Sigmoid colon (tissue), 7 donors: ENCODE measurements around the gene KIAA1549. TPM values are rescaled to one million over a fixed set of nuclear protein-coding genes. Genes with fewer than 3 reads are reported as not detected.

Source experiments
- DNase-seq: peaks from one replicate; pipeline ENCODE4 v3.0.0-alpha.2; 2019
- H3K27ac ChIP-seq, 4 donors: fragments of 200-600 bp; sonication (generic); one replicate each; pipeline ENCODE4 v1.5.1; 2016 to 2019; ENCODE audit warnings: mild to moderate bottlenecking in 1 of 4
- H3K27me3 ChIP-seq, 3 donors: fragments of 200-600 bp; sonication (generic); one replicate each; pipeline ENCODE4 v1.5.1; 2019; ENCODE audit warnings: mild to moderate bottlenecking in 1 of 3
- H3K36me3 ChIP-seq, 4 donors: fragments of 200-600 bp; sonication (generic); one replicate each; pipeline ENCODE4 v1.5.1; 2016 to 2019
- H3K4me1 ChIP-seq, 4 donors: fragments of 200-600 bp; sonication (generic); one replicate each; pipeline ENCODE4 v1.5.1; 2017 to 2019
- H3K4me3 ChIP-seq, 4 donors: fragments of 200-600 bp; sonication (generic); one replicate each; pipeline ENCODE4 v1.5.1; 2017 to 2019; ENCODE audit warnings: mild to moderate bottlenecking in 2 of 4, moderate library complexity in 1 of 4
- H3K9me3 ChIP-seq, 4 donors: fragments of 200-600 bp in 3 of 4; sonication (generic) in 3 of 4; one replicate each; pipeline versions ENCODE4 v1.5.1 to v1.6.1; 2013 to 2019
- EP300 ChIP-seq, 4 donors: sonication (generic); formaldehyde crosslinking; IDR thresholded peaks; one replicate each; pipeline ENCODE4 v1.6.1; 2017; ENCODE audit warnings: antibody characterized with exemption in 4 of 4
- POLR2A ChIP-seq, 2 donors: fragments of 450-650 bp; IDR thresholded peaks; one replicate each; pipeline ENCODE4 v1.6.1; 2016; ENCODE audit warnings: antibody characterized with exemption in 2 of 2, mild to moderate bottlenecking in 2 of 2, moderate library complexity in 2 of 2
- POLR2AphosphoS5 ChIP-seq, 4 donors: sonication (generic); formaldehyde crosslinking; IDR thresholded peaks; one replicate each; pipeline ENCODE4 v1.6.1; 2017; ENCODE audit warnings: antibody characterized with exemption in 4 of 4
- WGBS, 2 donors: extraction: QIAGEN DNeasy Blood & Tissue Kit; methylation state at CpG; one replicate each; pipeline ENCODE4 v1.1.7; 2013; 5-methylcytosine and 5-hydroxymethylcytosine counted together
- intact Hi-C: fragments of 100-400 bp; cut with DNase I; formaldehyde crosslinking; loops from one replicate; pipeline ENCODE4 v1.15.1; 2023
- polyA plus RNA-seq, 3 donors: library from polyadenylated mRNA; stranded (reverse); fragments of 200-250 nt; gene quantifications; one replicate each; pipeline ENCODE4 v1.2.3, GENCODE V29; 2013
- total RNA-seq, 4 donors: library from RNA; depleted of rRNA; stranded (reverse); fragments of >200 nt; gene quantifications; one replicate each; pipeline ENCODE4 v1.1.0, GENCODE V29; 2016
- TF ChIP-seq, protein P1 (sequence below), 4 experiments: fragments of 450-650 bp in 3 of 4; fragments of 200-600 bp in 1 of 4; IDR thresholded peaks; one replicate each; pipeline ENCODE4 v1.5.1; 2016 to 2019; ENCODE audit warnings: antibody characterized with exemption in 4 of 4, mild to moderate bottlenecking in 3 of 4, moderate library complexity in 2 of 4
- donor health status: healthy with polysubstance abuse.
- donor health status: Bipolar disorder and iron deficiency.
- donor health status: healthy.

KIAA1549 gene
- total and polyA plus RNA-seq, 7 donors, result under 0.01 to 3.0 (median 1.1) TPM

DNA sequence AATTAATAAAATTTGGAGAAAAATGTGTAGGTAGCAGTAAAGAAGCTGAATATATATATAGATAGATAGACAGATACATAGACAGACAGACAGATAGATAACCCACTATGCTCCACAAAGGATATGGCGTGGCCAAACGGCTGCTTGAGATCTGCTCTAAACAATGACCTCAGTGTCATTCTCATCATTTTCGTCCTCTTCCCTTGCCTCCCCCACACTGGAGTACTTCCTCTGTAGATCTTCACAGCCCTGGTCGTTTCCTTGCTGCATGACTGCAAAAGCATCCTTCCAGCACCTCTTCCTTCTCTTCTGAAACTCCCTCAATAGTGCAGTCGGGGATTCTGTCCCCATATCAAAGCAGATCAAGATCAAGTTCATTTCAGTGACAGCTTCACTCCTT, 147.6 kb downstream of the KIAA1549 start:
- DNase-seq, result no peak

DNA sequence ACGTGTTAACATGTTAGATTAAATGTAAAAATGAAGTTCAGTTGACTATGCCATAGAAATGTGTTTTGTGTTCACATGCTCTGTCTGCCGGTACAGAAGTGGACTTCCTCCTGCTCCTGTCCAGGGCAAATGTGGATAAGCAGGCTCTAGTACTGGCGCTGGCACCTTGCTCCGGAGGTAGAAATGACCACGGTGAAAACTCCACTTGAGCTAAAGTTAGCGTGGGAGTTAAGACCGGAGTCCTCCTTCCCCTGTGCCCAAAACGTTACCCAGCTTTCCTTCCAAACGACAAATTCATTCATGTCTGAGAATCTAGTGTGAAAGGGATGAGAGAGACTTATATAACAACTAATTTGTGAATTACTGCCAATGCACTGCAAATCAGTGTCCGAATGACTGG, 148.2 kb downstream of the KIAA1549 start:
- intact Hi-C loops, result no loop called here
- 90 to 95% methylated on average over 10 of the region's 10 CpGs for WGBS, 2 donors
- no peak for TF ChIP-seq EP300 (IDR thresholded peaks at IDR 0.05)
- TF ChIP-seq POLR2A (IDR thresholded peaks at IDR 0.05), result no peak
- TF ChIP-seq POLR2AphosphoS5 (IDR thresholded peaks at IDR 0.05), result no peak
- TF ChIP-seq, protein P1, sequence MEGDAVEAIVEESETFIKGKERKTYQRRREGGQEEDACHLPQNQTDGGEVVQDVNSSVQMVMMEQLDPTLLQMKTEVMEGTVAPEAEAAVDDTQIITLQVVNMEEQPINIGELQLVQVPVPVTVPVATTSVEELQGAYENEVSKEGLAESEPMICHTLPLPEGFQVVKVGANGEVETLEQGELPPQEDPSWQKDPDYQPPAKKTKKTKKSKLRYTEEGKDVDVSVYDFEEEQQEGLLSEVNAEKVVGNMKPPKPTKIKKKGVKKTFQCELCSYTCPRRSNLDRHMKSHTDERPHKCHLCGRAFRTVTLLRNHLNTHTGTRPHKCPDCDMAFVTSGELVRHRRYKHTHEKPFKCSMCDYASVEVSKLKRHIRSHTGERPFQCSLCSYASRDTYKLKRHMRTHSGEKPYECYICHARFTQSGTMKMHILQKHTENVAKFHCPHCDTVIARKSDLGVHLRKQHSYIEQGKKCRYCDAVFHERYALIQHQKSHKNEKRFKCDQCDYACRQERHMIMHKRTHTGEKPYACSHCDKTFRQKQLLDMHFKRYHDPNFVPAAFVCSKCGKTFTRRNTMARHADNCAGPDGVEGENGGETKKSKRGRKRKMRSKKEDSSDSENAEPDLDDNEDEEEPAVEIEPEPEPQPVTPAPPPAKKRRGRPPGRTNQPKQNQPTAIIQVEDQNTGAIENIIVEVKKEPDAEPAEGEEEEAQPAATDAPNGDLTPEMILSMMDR (IDR thresholded peaks at IDR 0.05), result no peak

More for the DNA sequence above, 147.6 kb downstream of the KIAA1549 start:
- Histone ChIP-seq H3K9me3 (no peaks in the 10 kb centered on the region), H3K4me3 (no peak overlapping the region), H3K36me3 (no peaks in the 10 kb centered on the region), H3K4me1 (no peaks in the 10 kb centered on the region), H3K27me3 (no peaks in the 10 kb centered on the region), H3K27ac (no peak overlapping the region)
- no peak for TF ChIP-seq EP300 (IDR thresholded peaks at IDR 0.05)
- no peak for TF ChIP-seq POLR2AphosphoS5 (IDR thresholded peaks at IDR 0.05)
- TF ChIP-seq, protein P1 (IDR thresholded peaks at IDR 0.05), result no peak
- no peak for TF ChIP-seq POLR2A (IDR thresholded peaks at IDR 0.05)
- WGBS, 2 donors, result 63 to 77% methylated on average over 5 of the region's 5 CpGs
- intact Hi-C loops, result no loop called here

DNA sequence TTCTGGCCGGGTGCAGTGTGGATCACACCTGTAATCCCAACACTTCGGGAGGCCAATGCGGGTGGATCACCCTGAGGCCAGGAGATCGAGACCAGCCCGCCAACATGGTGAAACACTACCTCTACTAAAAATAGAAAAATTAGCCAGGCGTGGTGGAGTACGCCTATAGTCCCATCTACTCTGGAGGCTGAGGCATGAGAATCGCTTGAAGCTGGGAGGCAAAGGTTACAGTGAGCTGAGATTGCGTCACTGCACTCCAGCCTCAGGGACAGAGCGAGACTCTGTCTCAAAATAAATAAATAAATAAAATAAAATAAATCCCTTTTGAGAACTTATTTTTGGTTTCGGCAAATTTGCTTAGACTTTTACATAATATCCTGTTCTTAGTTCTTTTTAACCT, 151.9 kb downstream of the KIAA1549 start:
- Histone ChIP-seq H3K27ac (no peak overlapping the region), H3K4me1 (no peaks in the 10 kb centered on the region), H3K9me3 (no peaks in the 10 kb centered on the region), H3K27me3 (no peaks in the 10 kb centered on the region), H3K4me3 (no peak overlapping the region), H3K36me3 (no peaks in the 10 kb centered on the region)
- TF ChIP-seq EP300 (IDR thresholded peaks at IDR 0.05), result no peak
- no peak for TF ChIP-seq POLR2A (IDR thresholded peaks at IDR 0.05)
- TF ChIP-seq POLR2AphosphoS5 (IDR thresholded peaks at IDR 0.05), result no peak
- WGBS, 2 donors, result 85 to 95% methylated on average over 11 of the region's 11 CpGs
- DNase-seq, result no peak
- intact Hi-C loops, result no loop called here

More for the DNA sequence above, 148.2 kb downstream of the KIAA1549 start:
- H3K9me3 ChIP-seq, result no peaks in the 10 kb centered on the region
- no peak overlapping the region for H3K4me3 ChIP-seq
- no peak overlapping the region for H3K27ac ChIP-seq
- no peak for DNase-seq
- H3K36me3 ChIP-seq, result no peaks in the 10 kb centered on the region
- H3K4me1 ChIP-seq, result no peaks in the 10 kb centered on the region
- H3K27me3 ChIP-seq, result no peaks in the 10 kb centered on the region

DNA sequence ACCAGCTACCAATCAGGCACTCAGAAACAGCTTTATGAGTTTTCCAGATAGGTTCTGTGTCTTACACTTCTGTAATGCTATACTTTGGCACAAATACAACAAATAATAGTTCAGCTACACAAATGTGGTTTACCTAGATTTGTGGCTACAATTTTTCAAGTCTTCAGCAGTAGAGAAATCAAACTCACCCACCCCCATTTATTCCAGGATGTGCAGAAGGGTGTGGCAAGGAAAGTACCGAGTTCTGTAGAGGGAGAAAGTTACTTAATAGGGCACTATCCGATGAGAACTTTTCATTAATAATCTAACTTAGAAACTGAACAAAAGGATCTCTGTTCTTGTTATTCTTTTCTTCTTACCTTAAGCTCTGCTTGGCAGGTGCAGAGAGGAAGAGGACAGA, 152.9 kb downstream of the KIAA1549 start:
- Histone ChIP-seq H3K4me3 (no peak overlapping the region), H3K27me3 (no peaks in the 10 kb centered on the region), H3K36me3 (no peaks in the 10 kb centered on the region), H3K4me1 (no peaks in the 10 kb centered on the region), H3K9me3 (no peaks in the 10 kb centered on the region), H3K27ac (no peak overlapping the region)
- TF ChIP-seq POLR2A (IDR thresholded peaks at IDR 0.05), result no peak
- no peak for TF ChIP-seq POLR2AphosphoS5 (IDR thresholded peaks at IDR 0.05)
- intact Hi-C loops, result no loop called here
- no peak for DNase-seq
- WGBS, 2 donors, result 48 to 82% methylated on average over 2 of the region's 2 CpGs

DNA sequence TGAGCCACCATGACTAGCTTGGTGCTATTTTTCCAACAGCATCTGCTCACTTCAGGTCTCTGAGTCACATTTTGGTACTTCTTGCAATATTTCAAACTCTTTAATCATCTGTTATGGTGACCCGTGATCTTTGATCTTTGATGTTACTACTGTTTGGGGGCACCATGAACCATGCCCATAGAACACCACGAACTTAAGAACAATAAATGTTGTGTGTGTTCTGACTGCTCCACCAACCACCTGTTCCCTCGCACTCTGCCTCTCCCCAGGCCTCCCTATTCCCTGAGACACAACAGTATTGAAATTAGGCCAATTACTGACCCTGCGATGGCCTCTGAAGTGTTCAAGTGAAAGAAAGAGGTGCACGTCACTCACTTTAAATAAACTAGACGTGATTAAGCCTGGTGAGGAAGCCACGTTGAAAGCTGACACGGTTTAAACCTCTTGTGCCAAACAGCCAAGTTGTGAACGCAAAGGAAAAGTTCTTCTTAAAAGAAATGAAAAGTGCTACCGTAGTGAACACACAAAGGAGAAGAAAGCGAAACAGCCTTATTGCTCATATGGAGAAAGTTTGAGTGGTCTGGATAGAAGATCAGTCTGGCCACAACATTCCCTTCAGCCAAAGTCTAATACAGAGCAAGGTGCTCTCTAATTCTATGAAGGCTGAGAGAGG, 156.0 kb downstream of the KIAA1549 start:
- H3K4me1 ChIP-seq, result no peaks in the 10 kb centered on the region
- DNase-seq, result no peak
- TF ChIP-seq POLR2AphosphoS5 (IDR thresholded peaks at IDR 0.05), result no peak
- TF ChIP-seq, protein P1 (IDR thresholded peaks at IDR 0.05), result no peak
- no peak for TF ChIP-seq EP300 (IDR thresholded peaks at IDR 0.05)
- TF ChIP-seq POLR2A (IDR thresholded peaks at IDR 0.05), result no peak
- intact Hi-C loops, result no loop called here
- no peaks in the 10 kb centered on the region for H3K27me3 ChIP-seq
- H3K36me3 ChIP-seq, result no peaks in the 10 kb centered on the region
- WGBS, 2 donors, result 85 to 89% methylated on average over 11 of the region's 11 CpGs
- no peak overlapping the region for H3K27ac ChIP-seq
- no peak overlapping the region for H3K4me3 ChIP-seq
- no peaks in the 10 kb centered on the region for H3K9me3 ChIP-seq
